ENCODE results near the gene MGLL. TPM values are rescaled to one million over a fixed set of nuclear protein-coding genes. Genes with fewer than 3 reads are reported as not detected.

The MGLL gene
- total RNA-seq, 2 experiments from 2014 or later, result 0.28 to 0.38 TPM

DNA sequence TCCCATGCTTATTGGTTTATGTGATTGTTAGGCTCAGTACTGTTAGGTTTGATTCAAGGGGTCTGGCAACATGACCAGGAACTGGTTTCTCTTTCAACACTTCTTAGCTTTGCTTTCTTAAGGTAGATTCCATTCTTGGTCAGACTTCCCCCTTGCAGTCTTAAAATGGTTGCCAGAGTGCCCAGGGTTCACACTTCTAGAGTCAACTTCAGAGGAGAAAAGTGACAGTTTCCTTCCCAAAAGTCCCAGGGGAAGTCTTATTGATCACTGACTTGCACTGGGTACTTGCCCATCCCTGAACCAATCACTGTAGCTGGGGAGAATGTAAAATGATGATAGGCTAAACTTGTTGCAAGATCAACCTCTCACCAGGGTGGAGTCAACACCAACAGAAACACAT, 14.1 kb downstream of the MGLL start:
- Histone ChIP-seq H3K36me3 (ENCODE audit: insufficient read depth, low read length) (no peaks in the 10 kb centered on the region), H3K27me3 (ENCODE audit: control insufficient read depth in 1 of 2, insufficient read depth in 2 of 2, low read length in 2 of 2) (no peaks in the 10 kb centered on the region), H3K4me1 (ENCODE audit: insufficient read depth, low read length) (no peaks in the 10 kb centered on the region), H3K27ac (ENCODE audit: low read depth in 1 of 2, low read length in 2 of 2) (no peak overlapping the region), H3K4me3 (ENCODE audit: low read length) (no peak overlapping the region), H3K9me3 (ENCODE audit: control insufficient read depth in 1 of 2, insufficient read depth in 1 of 2, low read length in 2 of 2) (peaks cover 0 to 3% of the 10 kb centered on the region in 2 experiments)
- TF ChIP-seq, protein P1, sequence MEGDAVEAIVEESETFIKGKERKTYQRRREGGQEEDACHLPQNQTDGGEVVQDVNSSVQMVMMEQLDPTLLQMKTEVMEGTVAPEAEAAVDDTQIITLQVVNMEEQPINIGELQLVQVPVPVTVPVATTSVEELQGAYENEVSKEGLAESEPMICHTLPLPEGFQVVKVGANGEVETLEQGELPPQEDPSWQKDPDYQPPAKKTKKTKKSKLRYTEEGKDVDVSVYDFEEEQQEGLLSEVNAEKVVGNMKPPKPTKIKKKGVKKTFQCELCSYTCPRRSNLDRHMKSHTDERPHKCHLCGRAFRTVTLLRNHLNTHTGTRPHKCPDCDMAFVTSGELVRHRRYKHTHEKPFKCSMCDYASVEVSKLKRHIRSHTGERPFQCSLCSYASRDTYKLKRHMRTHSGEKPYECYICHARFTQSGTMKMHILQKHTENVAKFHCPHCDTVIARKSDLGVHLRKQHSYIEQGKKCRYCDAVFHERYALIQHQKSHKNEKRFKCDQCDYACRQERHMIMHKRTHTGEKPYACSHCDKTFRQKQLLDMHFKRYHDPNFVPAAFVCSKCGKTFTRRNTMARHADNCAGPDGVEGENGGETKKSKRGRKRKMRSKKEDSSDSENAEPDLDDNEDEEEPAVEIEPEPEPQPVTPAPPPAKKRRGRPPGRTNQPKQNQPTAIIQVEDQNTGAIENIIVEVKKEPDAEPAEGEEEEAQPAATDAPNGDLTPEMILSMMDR (IDR thresholded peaks at IDR 0.05), result no peak
- DNase-seq (peak in 1 of 14 experiments; percentile 7), ATAC-seq (ENCODE audit: poor library complexity) (no peak)
- intact Hi-C loops (cut with DNase I, micrococcal nuclease), result no loop called here
- no peak overlapping the region for H3K4me3 Mint-ChIP-seq
- POLR2A ChIA-PET, result no interaction called here
- CTCF ChIA-PET, result no interaction called here
- H3K36me3 Mint-ChIP-seq (ENCODE audit: low read depth), result no peaks in the 10 kb centered on the region
- H3K27ac Mint-ChIP-seq, result no peak overlapping the region
- H3K4me1 Mint-ChIP-seq (ENCODE audit: low read depth), result no peaks in the 10 kb centered on the region
- peaks cover 8% of the 10 kb centered on the region for H3K27me3 Mint-ChIP-seq
- no peaks in the 10 kb centered on the region for H3K9me3 Mint-ChIP-seq

DNA sequence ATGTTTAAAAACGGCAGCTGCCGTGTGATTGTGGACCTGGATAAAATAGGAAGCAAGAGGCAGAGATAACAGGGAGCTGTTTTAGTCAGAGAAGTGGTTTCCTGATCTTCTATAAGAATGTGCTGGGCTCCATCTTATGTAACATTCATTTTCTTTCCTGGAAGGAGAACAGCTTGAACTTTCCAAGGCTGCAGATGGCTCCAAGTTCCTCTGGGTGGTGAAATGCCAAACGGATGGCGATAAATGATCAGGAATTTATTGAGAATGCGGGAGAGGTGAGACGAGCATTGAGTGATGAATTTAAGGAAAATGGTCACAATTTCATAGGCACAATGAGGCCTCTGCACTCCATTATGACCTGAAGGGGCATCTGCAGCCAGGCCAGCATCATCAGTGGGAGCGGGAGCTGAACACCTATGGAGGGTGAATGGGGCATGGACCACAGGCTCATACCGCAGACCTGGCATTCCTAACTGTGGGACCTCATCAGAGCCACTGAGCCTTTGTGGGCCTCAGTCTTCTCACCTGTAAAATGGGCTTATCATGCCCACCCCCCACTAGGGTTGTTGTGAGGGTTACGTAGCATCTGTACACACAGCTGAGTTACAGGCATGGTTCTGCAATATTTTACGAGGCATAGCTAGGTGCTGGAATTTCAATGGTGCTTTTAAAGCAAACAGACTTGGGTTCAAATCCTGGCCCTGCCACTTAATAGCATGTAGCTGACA, 17.1 kb downstream of the MGLL start:
- Histone ChIP-seq H3K36me3 (ENCODE audit: insufficient read depth, low read length) (no peaks in the 10 kb centered on the region), H3K9me3 (ENCODE audit: control insufficient read depth in 1 of 2, insufficient read depth in 1 of 2, low read length in 2 of 2) (no peaks in the 10 kb centered on the region), H3K27me3 (ENCODE audit: control insufficient read depth in 1 of 2, insufficient read depth in 2 of 2, low read length in 2 of 2) (no peaks in the 10 kb centered on the region), H3K4me3 (ENCODE audit: low read length) (no peak overlapping the region), H3K27ac (ENCODE audit: low read depth in 1 of 2, low read length in 2 of 2) (no peak overlapping the region), H3K4me1 (ENCODE audit: insufficient read depth, low read length) (peaks cover 2% of the 10 kb centered on the region)
- H3K4me3 Mint-ChIP-seq, result no peak overlapping the region
- H3K4me1 Mint-ChIP-seq (ENCODE audit: low read depth), result peaks cover 7% of the 10 kb centered on the region
- ATAC-seq (ENCODE audit: poor library complexity) (no peak), DNase-seq (no peak)
- H3K9me3 Mint-ChIP-seq, result no peaks in the 10 kb centered on the region
- TF ChIP-seq, protein P1 (IDR thresholded peaks at IDR 0.05), result no peak
- H3K27ac Mint-ChIP-seq, result no peak overlapping the region
- H3K27me3 Mint-ChIP-seq, result no peaks in the 10 kb centered on the region
- POLR2A ChIA-PET, result no interaction called here
- no peaks in the 10 kb centered on the region for H3K36me3 Mint-ChIP-seq (ENCODE audit: low read depth)
- intact Hi-C loops (cut with DNase I, micrococcal nuclease), result no loop called here
- CTCF ChIA-PET, result no interaction called here

DNA sequence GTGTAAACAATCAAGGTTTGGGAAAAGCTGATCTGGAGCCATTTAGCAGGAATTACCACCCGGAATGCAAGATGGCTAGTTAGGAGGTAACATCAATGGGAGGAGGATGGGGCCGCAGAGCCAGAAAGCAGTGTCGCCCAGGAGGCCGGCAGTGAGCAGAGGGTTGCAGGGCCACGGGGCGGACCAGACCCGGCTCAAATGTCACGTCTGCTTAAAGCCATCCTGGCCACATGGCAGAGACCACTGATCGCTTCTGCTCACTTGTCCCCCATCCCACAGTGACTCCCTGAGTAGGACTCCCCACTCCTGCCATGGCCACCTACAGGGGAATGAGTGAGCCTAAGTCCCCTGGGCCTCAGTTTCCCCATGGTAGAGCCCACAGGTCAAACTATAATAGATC, 18.2 kb downstream of the MGLL start:
- no peaks in the 10 kb centered on the region for H3K27me3 ChIP-seq (ENCODE audit: control insufficient read depth in 1 of 2, insufficient read depth in 2 of 2, low read length in 2 of 2)
- H3K9me3 Mint-ChIP-seq, result no peaks in the 10 kb centered on the region
- POLR2A ChIA-PET, result no interaction called here
- intact Hi-C loops (cut with DNase I, micrococcal nuclease), result no loop called here
- H3K36me3 Mint-ChIP-seq (ENCODE audit: low read depth), result no peaks in the 10 kb centered on the region
- no peak overlapping the region for H3K27ac Mint-ChIP-seq
- H3K4me1 Mint-ChIP-seq (ENCODE audit: low read depth), result peaks cover 9% of the 10 kb centered on the region
- H3K27ac ChIP-seq (ENCODE audit: low read depth in 1 of 2, low read length in 2 of 2), result no peak overlapping the region
- no peak overlapping the region for H3K4me3 ChIP-seq (ENCODE audit: low read length)
- no peaks in the 10 kb centered on the region for H3K27me3 Mint-ChIP-seq
- CTCF ChIA-PET, result no interaction called here
- H3K36me3 ChIP-seq (ENCODE audit: insufficient read depth, low read length), result no peaks in the 10 kb centered on the region
- DNase-seq, result no peak
- H3K4me3 Mint-ChIP-seq, result no peak overlapping the region
- H3K4me1 ChIP-seq (ENCODE audit: insufficient read depth, low read length), result peaks cover 4% of the 10 kb centered on the region
- TF ChIP-seq, protein P1 (IDR thresholded peaks at IDR 0.05), result no peak
- ATAC-seq (ENCODE audit: poor library complexity), result no peak
- H3K9me3 ChIP-seq (ENCODE audit: control insufficient read depth in 1 of 2, insufficient read depth in 1 of 2, low read length in 2 of 2), result no peaks in the 10 kb centered on the region

Measured in CD4-positive, alpha-beta T cell (primary cell).